Duodenal mucosa (tissue), 2 donors: ENCODE results near the gene MAD1L1.

Source experiments
- H3K27ac ChIP-seq: one replicate; pipeline ENCODE4 v1.7.0; 2013; ENCODE audit warnings: low read depth, low read length
- H3K27me3 ChIP-seq, 2 donors: one replicate each; pipeline ENCODE4 v1.7.0; 2013; ENCODE audit warnings: low read length in 2 of 2, control low read depth in 1 of 2; ENCODE audit not compliant: insufficient read depth in 2 of 2, control insufficient read depth in 1 of 2
- H3K36me3 ChIP-seq, 2 donors: one replicate each; pipeline ENCODE4 v1.7.0; 2013; ENCODE audit warnings: low read length in 2 of 2, control low read depth in 1 of 2; ENCODE audit not compliant: insufficient read depth in 2 of 2, control insufficient read depth in 1 of 2
- H3K4me1 ChIP-seq, 2 donors: one replicate each; pipeline ENCODE4 v1.7.0; 2013; ENCODE audit warnings: low read length in 2 of 2, control low read depth in 1 of 2; ENCODE audit not compliant: insufficient read depth in 2 of 2, control insufficient read depth in 1 of 2
- H3K4me3 ChIP-seq, 2 donors: one replicate each; pipeline ENCODE4 v1.7.0; 2013; ENCODE audit warnings: low read length in 2 of 2, low read depth in 1 of 2
- H3K9ac ChIP-seq, 2 donors: one replicate each; pipeline ENCODE4 v1.7.0; 2013; ENCODE audit warnings: low read length in 2 of 2, low read depth in 1 of 2
- H3K9me3 ChIP-seq, 2 donors: one replicate each; pipeline ENCODE4 v1.7.0; 2013; ENCODE audit warnings: low read length in 2 of 2, control low read depth in 1 of 2; ENCODE audit not compliant: control insufficient read depth in 1 of 2

MAD1L1 gene

DNA sequence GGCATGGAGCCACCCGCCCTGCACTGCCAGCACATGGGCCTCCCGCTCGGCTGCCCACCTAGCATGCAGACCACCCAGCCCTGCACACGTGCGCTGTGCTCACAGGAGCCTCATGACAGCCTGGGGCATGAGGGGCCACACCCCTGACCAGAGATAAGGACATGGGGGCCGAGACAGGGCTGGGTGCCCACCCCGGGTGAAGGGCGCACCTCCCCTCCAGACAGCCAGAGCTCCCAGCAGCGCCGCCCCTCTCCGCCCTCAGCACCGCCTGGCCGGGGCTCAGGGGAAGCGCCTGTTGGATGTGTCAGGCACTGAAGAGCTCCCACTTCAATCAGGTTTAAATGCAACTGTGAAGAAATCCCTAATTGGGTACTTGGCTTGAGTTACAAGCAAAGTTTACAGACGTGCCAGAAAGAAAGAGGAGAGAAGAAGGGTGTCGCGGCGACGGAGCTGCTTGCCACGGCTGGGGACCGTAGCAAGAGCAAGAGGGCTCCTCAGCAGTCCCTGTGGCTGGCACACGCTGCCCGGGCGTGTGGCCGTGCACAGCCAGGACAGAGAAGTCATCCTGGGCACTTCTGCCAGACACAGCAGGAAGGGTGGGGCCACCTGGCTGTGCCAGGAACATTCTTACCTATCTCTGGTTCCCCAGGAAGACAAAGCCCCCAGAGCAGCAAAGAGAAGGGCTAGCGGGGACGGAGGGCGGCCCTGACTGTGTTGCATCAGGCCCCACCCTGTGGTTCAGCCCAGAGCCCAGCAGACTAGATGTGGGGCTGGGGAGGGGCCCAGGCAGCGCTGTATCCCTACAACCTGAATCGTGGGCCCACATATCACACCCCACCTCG, 315.3 kb downstream of the MAD1L1 start:
- Histone ChIP-seq H3K4me3 (no peak overlapping the region), H3K9ac (no peak overlapping the region), H3K27me3 (no peaks in the 10 kb centered on the region), H3K36me3 (no peaks in the 10 kb centered on the region), H3K4me1 (peaks cover 4 to 13% of the 10 kb centered on the region in 2 donors), H3K9me3 (no peaks in the 10 kb centered on the region), H3K27ac (no peak overlapping the region)

DNA sequence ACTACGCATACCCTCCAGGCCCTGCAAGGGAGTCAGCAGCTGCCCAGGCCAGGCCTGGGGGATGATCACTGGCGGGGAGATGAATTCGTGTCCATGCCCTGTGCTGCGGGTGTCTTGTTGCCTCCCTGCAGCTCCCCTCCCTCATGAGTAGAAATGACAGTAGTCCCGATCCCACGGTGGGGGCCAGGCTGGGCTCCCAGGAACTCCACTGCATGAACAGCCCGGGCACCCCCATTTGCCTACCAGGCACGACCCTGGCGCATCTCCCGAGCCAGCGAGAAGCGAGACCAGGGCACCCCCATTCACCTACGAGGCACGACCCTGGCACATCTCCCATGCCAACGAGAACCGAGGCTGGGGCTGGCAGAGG, 316.2 kb downstream of the MAD1L1 start:
- Histone ChIP-seq H3K27ac (no peak overlapping the region), H3K36me3 (no peaks in the 10 kb centered on the region), H3K9me3 (no peaks in the 10 kb centered on the region), H3K27me3 (no peaks in the 10 kb centered on the region), H3K9ac (no peak overlapping the region), H3K4me1 (peaks cover 4 to 13% of the 10 kb centered on the region in 2 donors), H3K4me3 (no peak overlapping the region)

DNA sequence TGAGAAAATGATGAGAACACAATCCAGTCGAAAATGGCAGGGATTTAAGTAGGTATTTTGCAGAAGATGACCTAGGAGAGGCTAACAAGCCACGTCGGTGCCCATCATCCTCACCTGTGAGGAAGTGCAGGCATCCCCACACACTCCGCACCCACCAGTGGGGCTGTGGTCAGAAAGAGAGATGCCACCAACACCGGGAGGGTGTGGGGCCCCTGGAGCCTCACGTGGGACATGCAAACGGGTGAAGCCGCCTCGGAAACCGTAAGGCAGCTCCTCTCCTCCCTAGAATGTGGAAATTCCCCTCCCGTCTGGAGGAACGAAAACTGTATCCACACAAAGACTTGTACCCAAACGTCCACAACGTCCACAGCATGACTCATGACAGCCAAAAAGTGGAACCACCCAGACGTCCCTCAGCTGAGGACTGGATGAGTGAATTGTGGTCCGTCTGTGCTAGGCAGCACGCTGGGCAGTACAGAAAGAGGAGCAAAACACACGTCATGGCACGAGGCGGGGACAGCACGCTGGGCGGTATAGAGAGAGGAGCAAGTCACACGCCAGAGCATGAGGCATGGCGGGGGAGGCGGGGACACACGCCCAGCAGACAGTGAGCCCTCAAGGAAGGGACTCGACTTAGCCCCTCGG, 316.7 kb downstream of the MAD1L1 start:
- Histone ChIP-seq H3K4me3 (no peak overlapping the region), H3K4me1 (peaks cover 4 to 13% of the 10 kb centered on the region in 2 donors), H3K36me3 (no peaks in the 10 kb centered on the region), H3K27me3 (no peaks in the 10 kb centered on the region), H3K9me3 (no peaks in the 10 kb centered on the region), H3K9ac (no peak overlapping the region), H3K27ac (no peak overlapping the region)

DNA sequence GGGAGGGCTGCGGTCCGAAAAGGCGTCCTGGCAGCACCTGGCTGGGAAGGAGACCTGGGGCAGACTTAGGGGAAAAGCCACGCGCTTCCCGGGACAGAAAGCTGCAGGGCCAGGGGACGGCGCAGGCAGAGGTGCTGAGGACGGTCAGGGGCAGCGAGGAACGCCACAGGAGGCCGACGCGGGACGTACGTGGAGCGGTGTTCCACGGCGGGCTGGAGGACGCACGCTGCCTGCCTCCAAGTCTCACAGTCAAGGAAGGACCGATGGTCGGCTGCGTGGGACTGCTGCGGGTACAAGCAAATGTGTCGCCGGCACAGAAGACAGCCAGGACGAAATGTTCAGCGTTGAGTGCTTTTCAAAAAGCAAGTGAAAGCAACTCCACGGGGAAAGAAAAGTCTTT, 317.4 kb downstream of the MAD1L1 start:
- Histone ChIP-seq H3K9ac (no peak overlapping the region), H3K9me3 (no peaks in the 10 kb centered on the region), H3K36me3 (no peaks in the 10 kb centered on the region), H3K4me3 (no peak overlapping the region), H3K27ac (no peak overlapping the region), H3K27me3 (no peaks in the 10 kb centered on the region), H3K4me1 (peaks cover 4 to 13% of the 10 kb centered on the region in 2 donors)

DNA sequence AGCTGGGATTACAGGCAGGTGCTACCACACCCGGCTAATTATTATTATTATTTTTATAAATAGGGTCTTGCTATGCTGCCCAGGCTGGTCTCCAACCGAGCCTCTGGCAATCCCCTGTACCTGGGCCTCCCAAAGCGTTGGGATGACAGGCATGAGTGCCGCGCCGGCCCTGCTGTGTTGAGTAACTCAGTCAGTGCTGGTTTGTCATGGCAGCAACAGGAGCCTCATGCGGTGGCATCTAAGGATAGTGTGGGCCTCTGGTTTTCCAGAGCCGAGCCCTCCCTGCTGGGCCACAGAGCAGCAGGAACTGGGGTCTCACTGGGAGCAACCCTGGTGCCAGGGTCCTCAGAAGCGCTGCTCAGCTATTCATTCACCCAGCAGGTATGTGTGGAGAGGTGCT, 318.0 kb downstream of the MAD1L1 start:
- Histone ChIP-seq H3K9me3 (no peaks in the 10 kb centered on the region), H3K4me3 (no peak overlapping the region), H3K4me1 (peaks cover 3 to 8% of the 10 kb centered on the region in 2 donors), H3K27ac (no peak overlapping the region), H3K9ac (no peak overlapping the region), H3K27me3 (no peaks in the 10 kb centered on the region), H3K36me3 (no peaks in the 10 kb centered on the region)

DNA sequence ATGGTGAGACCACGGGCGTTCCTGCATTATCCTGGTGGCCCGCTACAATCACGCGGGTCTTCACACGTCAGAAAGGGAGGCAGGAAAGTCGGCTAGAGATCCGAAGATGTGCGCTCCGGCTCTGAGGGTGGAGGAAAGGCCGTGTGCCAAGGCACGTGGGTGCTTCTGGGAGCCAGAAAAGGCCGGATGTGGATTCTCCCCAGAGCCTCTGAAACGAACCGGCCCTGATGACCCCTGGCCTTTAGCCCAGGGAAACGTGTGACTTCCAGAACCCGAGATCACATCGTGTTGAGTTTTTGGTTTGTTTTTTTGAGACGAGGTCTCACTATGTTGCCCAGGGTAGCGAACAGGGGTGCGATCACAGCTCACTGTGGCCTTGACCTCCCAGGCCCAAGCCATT, 318.4 kb downstream of the MAD1L1 start:
- Histone ChIP-seq H3K27ac (no peak overlapping the region), H3K4me3 (no peak overlapping the region), H3K9me3 (no peaks in the 10 kb centered on the region), H3K36me3 (no peaks in the 10 kb centered on the region), H3K27me3 (no peaks in the 10 kb centered on the region), H3K9ac (no peak overlapping the region), H3K4me1 (peaks cover 0 to 3% of the 10 kb centered on the region in 2 donors)

DNA sequence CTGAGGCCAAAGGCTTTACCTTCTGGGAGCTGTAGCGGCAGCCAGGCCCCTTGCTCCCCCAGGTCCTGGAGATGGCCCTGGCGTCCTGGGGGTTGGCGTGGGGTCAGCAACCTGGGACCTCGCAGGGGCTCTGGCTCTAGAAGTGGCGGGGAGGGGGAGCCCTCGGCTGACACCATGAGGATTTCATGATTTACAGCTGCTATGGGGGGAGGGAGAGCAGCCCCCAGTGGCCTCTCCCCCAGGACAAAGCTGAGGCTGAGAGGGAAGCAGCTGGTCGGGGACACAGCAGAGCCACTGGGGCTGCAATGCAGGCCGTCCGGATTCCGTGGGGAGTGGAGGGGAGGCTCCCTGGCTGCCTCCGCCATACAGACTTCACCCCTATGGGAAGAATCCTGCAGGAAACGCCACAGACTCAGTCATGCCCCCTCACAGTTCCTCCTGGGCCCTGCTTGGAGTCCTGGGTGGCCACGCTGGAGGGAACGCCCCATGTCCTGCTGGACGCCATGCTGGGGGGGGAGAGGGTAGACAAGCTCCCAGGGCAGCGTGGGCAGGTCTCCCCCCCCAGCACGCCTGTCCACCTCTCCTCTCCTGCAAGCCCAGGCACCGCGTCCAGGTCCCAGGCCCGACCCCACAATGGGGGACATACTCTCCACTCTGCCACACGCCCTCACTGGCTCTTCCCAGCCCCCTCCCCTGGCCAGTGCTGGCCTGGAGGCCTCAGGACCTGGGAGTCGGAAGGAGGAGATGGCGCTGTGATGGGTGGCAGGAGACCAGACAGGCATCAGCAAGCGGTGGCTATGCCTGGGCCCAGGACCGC, 319.1 kb downstream of the MAD1L1 start:
- H3K9me3 ChIP-seq: no peaks in the 10 kb centered on the region
- no peak overlapping the region for H3K9ac ChIP-seq
- no peaks in the 10 kb centered on the region for H3K36me3 ChIP-seq
- no peak overlapping the region for H3K4me3 ChIP-seq
- H3K4me1 ChIP-seq: no peaks in the 10 kb centered on the region
- no peak overlapping the region for H3K27ac ChIP-seq
- H3K27me3 ChIP-seq: no peaks in the 10 kb centered on the region

DNA sequence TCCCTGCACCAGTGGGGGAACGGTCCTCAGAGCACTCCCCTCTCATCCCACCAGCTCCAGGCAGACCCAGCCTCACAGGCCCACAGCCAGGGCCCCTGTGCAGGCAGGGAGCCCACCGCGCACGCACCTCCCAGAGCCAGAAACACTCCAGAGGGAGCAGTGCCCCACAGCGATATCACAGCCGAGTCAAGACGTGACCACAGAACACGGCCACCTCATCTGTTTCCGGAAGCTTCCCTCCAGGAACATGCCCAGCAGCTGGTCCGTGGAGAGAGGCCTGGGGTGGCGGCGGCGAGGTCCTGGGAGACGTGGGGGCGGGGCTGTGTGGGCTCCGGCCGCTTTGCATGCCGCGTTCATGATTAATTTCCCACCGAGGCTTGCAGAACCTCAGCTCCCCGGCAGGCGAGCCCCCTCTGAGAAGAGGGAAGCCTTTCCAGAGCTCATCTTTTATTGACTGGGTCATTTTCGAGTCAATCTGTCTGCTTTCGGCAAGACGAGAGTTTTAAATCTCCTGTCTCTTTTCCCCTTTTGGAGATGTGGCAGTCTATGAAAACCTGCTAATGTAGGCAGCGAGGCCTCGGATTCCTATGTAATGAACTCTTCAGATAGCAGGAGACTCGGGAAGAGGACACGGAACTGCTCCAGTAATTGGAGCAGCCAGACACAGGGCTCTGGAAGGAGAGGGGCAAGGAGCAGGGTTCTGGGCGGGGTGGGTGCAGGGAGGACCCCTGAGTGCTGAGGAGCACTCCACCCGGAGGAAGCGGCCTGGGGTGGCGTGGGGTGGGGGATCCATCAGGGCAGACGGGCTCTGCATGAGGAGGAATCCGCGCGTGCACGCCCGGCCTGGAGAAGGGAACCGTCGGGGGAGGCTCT, 319.9 kb downstream of the MAD1L1 start:
- H3K9ac ChIP-seq: no peak overlapping the region
- H3K4me3 ChIP-seq: no peak overlapping the region
- H3K27ac ChIP-seq: no peak overlapping the region
- H3K27me3 ChIP-seq: no peaks in the 10 kb centered on the region
- H3K36me3 ChIP-seq: no peaks in the 10 kb centered on the region
- no peaks in the 10 kb centered on the region for H3K4me1 ChIP-seq
- no peaks in the 10 kb centered on the region for H3K9me3 ChIP-seq

DNA sequence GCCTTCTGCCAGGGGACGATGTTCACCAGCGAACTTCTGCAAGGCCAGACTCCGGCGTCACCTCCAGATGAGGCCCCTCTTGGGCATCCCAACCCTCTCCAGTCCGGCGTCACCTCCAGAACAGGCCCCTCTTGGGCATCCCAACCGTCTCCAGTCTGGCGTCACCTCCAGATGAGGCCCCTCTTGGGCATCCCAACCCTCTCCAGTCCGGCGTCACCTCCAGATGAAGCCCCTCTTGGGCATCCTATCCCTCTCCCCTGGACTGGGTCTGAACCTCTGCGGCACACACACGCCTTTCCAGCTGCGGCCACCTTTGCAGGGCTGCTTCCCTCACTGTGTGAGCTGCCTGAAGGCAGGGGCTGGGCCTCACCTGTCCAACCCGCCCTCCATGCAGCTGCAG, 321.2 kb downstream of the MAD1L1 start:
- Histone ChIP-seq H3K9me3 (no peaks in the 10 kb centered on the region), H3K4me3 (no peak overlapping the region), H3K27me3 (no peaks in the 10 kb centered on the region), H3K27ac (no peak overlapping the region), H3K9ac (no peak overlapping the region), H3K4me1 (no peaks in the 10 kb centered on the region), H3K36me3 (no peaks in the 10 kb centered on the region)
